HEK293 (cell line): ENCODE data around the gene GOLIM4.

Source experiments
- CTCF ChIA-PET: fragments of 350-600 bp; formaldehyde crosslinking; extraction: SDS; loops from one replicate; lab custom pipeline; 2021; ENCODE audit warnings: antibody characterized with exemption; lab: Yijun Ruan, JAX
- POLR2A ChIA-PET: fragments of 300-600 bp; formaldehyde crosslinking; extraction: SDS; loops from one replicate; lab custom pipeline; 2020; ENCODE audit warnings: antibody characterized with exemption, inconsistent platforms; lab: Yijun Ruan, JAX
- H3K27ac ChIP-seq: fragments of 200-500 bp; sonication (Bioruptor generic); 2 replicates; pipeline ENCODE4 v1.5.1; 2014; ENCODE audit warnings: low read depth, low read length, control low read depth, inconsistent platforms; ENCODE audit errors: extremely low read depth
- H3K36me3 ChIP-seq, 2 experiments: fragments of 200-500 bp in 1 of 2; sonication (Bioruptor generic) in 1 of 2; 1 replicate in 1 of 2; 2 replicates in 1 of 2; pipeline ENCODE4 v1.5.1; 2014 to 2017; ENCODE audit warnings: inconsistent platforms in 2 of 2, low read length in 2 of 2; ENCODE audit not compliant: control insufficient read depth in 2 of 2, insufficient read depth in 1 of 2
- H3K4me1 ChIP-seq: fragments of 200-500 bp; sonication (Bioruptor generic); 2 replicates; pipeline ENCODE4 v1.5.1; 2014; ENCODE audit warnings: mild to moderate bottlenecking, low read length, inconsistent platforms; ENCODE audit not compliant: control insufficient read depth, insufficient read depth
- H3K4me3 ChIP-seq: 2 replicates; pipeline ENCODE4 v1.5.1; 2011; ENCODE audit warnings: low read depth, mild to moderate bottlenecking, control low read depth, low read length, moderate library complexity
- H3K9me3 ChIP-seq: fragments of 200-500 bp; sonication (Bioruptor generic); 2 replicates; pipeline ENCODE4 v1.5.1; 2014; ENCODE audit warnings: low read depth, low read length, inconsistent platforms; ENCODE audit not compliant: control insufficient read depth, insufficient read depth
- GLI4 ChIP-seq: fragments of 450-650 bp; formaldehyde crosslinking; IDR thresholded peaks from 2 replicates; pipeline ENCODE4 v1.5.1; 2016; ENCODE audit warnings: missing biosample characterization, missing genetic modification characterization
- MYNN ChIP-seq: fragments of 450-650 bp; formaldehyde crosslinking; IDR thresholded peaks from 2 replicates; pipeline ENCODE4 v1.5.1; 2016; ENCODE audit warnings: missing biosample characterization, missing genetic modification characterization, borderline replicate concordance
- MZF1 ChIP-seq: fragments of 450-650 bp; formaldehyde crosslinking; IDR thresholded peaks from 2 replicates; pipeline ENCODE4 v1.5.1; 2017; ENCODE audit warnings: missing biosample characterization, missing genetic modification characterization, borderline replicate concordance
- ZFHX2 ChIP-seq: fragments of 450-650 bp; formaldehyde crosslinking; conservative IDR thresholded peaks from 2 replicates; pipeline ENCODE4 v1.5.1; 2016; ENCODE audit warnings: missing biosample characterization, missing genetic modification characterization
- ZFP69B ChIP-seq: fragments of 450-650 bp; formaldehyde crosslinking; IDR thresholded peaks from 2 replicates; pipeline ENCODE4 v1.5.1; 2016; ENCODE audit warnings: missing biosample characterization, missing genetic modification characterization
- ZNF114 ChIP-seq: fragments of 450-650 bp; formaldehyde crosslinking; IDR thresholded peaks from 2 replicates; pipeline ENCODE4 v1.5.0; 2017; ENCODE audit warnings: missing biosample characterization, missing genetic modification characterization
- ZNF133 ChIP-seq: fragments of 450-650 bp; formaldehyde crosslinking; IDR thresholded peaks from 2 replicates; pipeline ENCODE4 v1.5.1; 2016; ENCODE audit warnings: missing biosample characterization, missing genetic modification characterization
- ZNF2 ChIP-seq: fragments of 450-650 bp; formaldehyde crosslinking; IDR thresholded peaks from 2 replicates; pipeline ENCODE4 v1.5.1; 2016; ENCODE audit warnings: missing biosample characterization, missing genetic modification characterization
- ZNF202 ChIP-seq: fragments of 450-650 bp; formaldehyde crosslinking; IDR thresholded peaks from 2 replicates; pipeline ENCODE4 v1.5.1; 2016; ENCODE audit warnings: missing biosample characterization, missing genetic modification characterization, borderline replicate concordance
- ZNF211 ChIP-seq: fragments of 450-650 bp; formaldehyde crosslinking; IDR thresholded peaks from 2 replicates; pipeline ENCODE4 v1.5.1; 2016; ENCODE audit warnings: low read depth, missing biosample characterization, missing genetic modification characterization
- ZNF23 ChIP-seq: fragments of 450-650 bp; formaldehyde crosslinking; IDR thresholded peaks from 2 replicates; pipeline ENCODE4 v1.5.1; 2016; ENCODE audit warnings: missing biosample characterization, missing genetic modification characterization, borderline replicate concordance
- ZNF239 ChIP-seq: fragments of 450-650 bp; formaldehyde crosslinking; IDR thresholded peaks from 2 replicates; pipeline ENCODE4 v1.5.1; 2016; ENCODE audit warnings: missing biosample characterization, missing genetic modification characterization
- ZNF248 ChIP-seq: fragments of 450-650 bp; formaldehyde crosslinking; IDR thresholded peaks from 2 replicates; pipeline ENCODE4 v1.5.1; 2017; ENCODE audit warnings: missing biosample characterization, missing genetic modification characterization
- ZNF292 ChIP-seq: fragments of 450-650 bp; formaldehyde crosslinking; IDR thresholded peaks from 2 replicates; pipeline ENCODE4 v1.5.1; 2016; ENCODE audit warnings: low read depth, missing biosample characterization, missing genetic modification characterization, borderline replicate concordance
- ZNF416 ChIP-seq: fragments of 450-650 bp; formaldehyde crosslinking; IDR thresholded peaks from 2 replicates; pipeline ENCODE4 v1.5.1; 2016; ENCODE audit warnings: missing biosample characterization, missing genetic modification characterization
- ZNF473 ChIP-seq: fragments of 450-650 bp; formaldehyde crosslinking; IDR thresholded peaks from 2 replicates; pipeline ENCODE4 v1.5.1; 2017; ENCODE audit warnings: missing biosample characterization, missing genetic modification characterization
- ZNF510 ChIP-seq: fragments of 450-650 bp; formaldehyde crosslinking; IDR thresholded peaks from 2 replicates; pipeline ENCODE4 v1.5.1; 2018; ENCODE audit warnings: mild to moderate bottlenecking, missing genetic modification characterization, missing biosample characterization; ENCODE audit not compliant: insufficient replicate concordance
- ZNF530 ChIP-seq: fragments of 450-650 bp; formaldehyde crosslinking; IDR thresholded peaks from 2 replicates; pipeline ENCODE4 v1.5.1; 2016; ENCODE audit warnings: low read depth, missing biosample characterization, missing genetic modification characterization
- ZNF558 ChIP-seq: fragments of 450-650 bp; formaldehyde crosslinking; IDR thresholded peaks from 2 replicates; pipeline ENCODE4 v1.5.1; 2016; ENCODE audit warnings: missing biosample characterization, missing genetic modification characterization
- ZNF600 ChIP-seq: fragments of 450-650 bp; formaldehyde crosslinking; IDR thresholded peaks from 2 replicates; pipeline ENCODE4 v1.5.1; 2016; ENCODE audit warnings: missing biosample characterization, missing genetic modification characterization
- ZNF629 ChIP-seq: fragments of 450-650 bp; formaldehyde crosslinking; IDR thresholded peaks from 2 replicates; pipeline ENCODE4 v1.5.1; 2017; ENCODE audit warnings: missing biosample characterization, missing genetic modification characterization
- ZNF785 ChIP-seq: fragments of 450-650 bp; formaldehyde crosslinking; IDR thresholded peaks from 2 replicates; pipeline ENCODE4 v1.5.1; 2016; ENCODE audit warnings: missing biosample characterization, missing genetic modification characterization
- ZXDB ChIP-seq: fragments of 450-650 bp; formaldehyde crosslinking; IDR thresholded peaks from 2 replicates; pipeline ENCODE4 v1.5.1; 2016; ENCODE audit warnings: missing biosample characterization, missing genetic modification characterization
- TF ChIP-seq, protein P1 (sequence below): fragments of 450-650 bp; formaldehyde crosslinking; IDR thresholded peaks from 2 replicates; pipeline ENCODE4 v1.5.1; 2017; ENCODE audit warnings: missing biosample characterization, missing genetic modification characterization
- TF ChIP-seq, protein P2 (sequence below): fragments of 450-650 bp; formaldehyde crosslinking; IDR thresholded peaks from 2 replicates; pipeline ENCODE4 v1.5.1; 2016; ENCODE audit warnings: missing biosample characterization, missing genetic modification characterization, borderline replicate concordance
- TF ChIP-seq, protein P3 (sequence below): fragments of 450-650 bp; formaldehyde crosslinking; IDR thresholded peaks from 2 replicates; pipeline ENCODE4 v1.5.1; 2016; ENCODE audit warnings: missing biosample characterization, missing genetic modification characterization
- TF ChIP-seq, protein P4 (sequence below): fragments of 450-650 bp; formaldehyde crosslinking; IDR thresholded peaks from 2 replicates; pipeline ENCODE4 v1.5.1; 2017; ENCODE audit warnings: missing biosample characterization, missing genetic modification characterization

The GOLIM4 gene

DNA sequence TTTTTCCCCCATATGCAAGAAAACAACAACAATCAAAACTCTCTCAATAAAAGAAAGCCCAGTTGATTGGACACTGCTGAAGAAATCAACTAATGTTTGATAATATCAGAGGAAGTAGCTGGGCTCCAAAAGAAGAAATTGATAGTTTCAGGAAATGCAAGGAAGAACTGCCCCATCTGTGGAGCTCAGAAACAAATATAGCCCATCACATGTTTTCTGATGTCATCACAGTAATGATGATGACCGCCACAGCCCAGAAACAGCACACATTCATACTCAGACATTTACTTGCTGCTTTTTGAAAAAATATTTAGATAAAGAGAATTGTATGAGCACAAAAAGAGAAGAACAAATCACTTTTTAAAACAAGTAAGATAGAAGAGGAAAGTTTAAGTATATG, 67.6 kb downstream of the GOLIM4 start:
- Histone ChIP-seq H3K4me3 (no peak overlapping the region), H3K4me1 (no peaks in the 10 kb centered on the region), H3K36me3 (peaks cover 11 to 78% of the 10 kb centered on the region in 2 experiments; a peak in 2 of 3 replicates), H3K9me3 (no peaks in the 10 kb centered on the region), H3K27ac (no peak overlapping the region)
- TF ChIP-seq, protein P1, sequence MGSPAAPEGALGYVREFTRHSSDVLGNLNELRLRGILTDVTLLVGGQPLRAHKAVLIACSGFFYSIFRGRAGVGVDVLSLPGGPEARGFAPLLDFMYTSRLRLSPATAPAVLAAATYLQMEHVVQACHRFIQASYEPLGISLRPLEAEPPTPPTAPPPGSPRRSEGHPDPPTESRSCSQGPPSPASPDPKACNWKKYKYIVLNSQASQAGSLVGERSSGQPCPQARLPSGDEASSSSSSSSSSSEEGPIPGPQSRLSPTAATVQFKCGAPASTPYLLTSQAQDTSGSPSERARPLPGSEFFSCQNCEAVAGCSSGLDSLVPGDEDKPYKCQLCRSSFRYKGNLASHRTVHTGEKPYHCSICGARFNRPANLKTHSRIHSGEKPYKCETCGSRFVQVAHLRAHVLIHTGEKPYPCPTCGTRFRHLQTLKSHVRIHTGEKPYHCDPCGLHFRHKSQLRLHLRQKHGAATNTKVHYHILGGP (tag by site-specific recombination): no peak
- TF ChIP-seq, protein P2, sequence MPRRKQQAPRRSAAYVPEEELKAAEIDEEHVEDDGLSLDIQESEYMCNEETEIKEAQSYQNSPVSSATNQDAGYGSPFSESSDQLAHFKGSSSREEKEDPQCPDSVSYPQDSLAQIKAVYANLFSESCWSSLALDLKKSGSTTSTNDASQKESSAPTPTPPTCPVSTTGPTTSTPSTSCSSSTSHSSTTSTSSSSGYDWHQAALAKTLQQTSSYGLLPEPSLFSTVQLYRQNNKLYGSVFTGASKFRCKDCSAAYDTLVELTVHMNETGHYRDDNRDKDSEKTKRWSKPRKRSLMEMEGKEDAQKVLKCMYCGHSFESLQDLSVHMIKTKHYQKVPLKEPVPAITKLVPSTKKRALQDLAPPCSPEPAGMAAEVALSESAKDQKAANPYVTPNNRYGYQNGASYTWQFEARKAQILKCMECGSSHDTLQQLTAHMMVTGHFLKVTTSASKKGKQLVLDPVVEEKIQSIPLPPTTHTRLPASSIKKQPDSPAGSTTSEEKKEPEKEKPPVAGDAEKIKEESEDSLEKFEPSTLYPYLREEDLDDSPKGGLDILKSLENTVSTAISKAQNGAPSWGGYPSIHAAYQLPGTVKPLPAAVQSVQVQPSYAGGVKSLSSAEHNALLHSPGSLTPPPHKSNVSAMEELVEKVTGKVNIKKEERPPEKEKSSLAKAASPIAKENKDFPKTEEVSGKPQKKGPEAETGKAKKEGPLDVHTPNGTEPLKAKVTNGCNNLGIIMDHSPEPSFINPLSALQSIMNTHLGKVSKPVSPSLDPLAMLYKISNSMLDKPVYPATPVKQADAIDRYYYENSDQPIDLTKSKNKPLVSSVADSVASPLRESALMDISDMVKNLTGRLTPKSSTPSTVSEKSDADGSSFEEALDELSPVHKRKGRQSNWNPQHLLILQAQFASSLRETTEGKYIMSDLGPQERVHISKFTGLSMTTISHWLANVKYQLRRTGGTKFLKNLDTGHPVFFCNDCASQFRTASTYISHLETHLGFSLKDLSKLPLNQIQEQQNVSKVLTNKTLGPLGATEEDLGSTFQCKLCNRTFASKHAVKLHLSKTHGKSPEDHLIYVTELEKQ (tag by site-specific recombination): no peak
- TF ChIP-seq ZNF510 (tag by site-specific recombination) (no peak), ZNF473 (tag by site-specific recombination) (no peak), ZFP69B (tag by site-specific recombination) (no peak), ZNF239 (no peak), ZNF629 (tag by site-specific recombination) (no peak), ZNF416 (tag by site-specific recombination) (no peak), MYNN (tag by site-specific recombination) (no peak), ZNF133 (tag by site-specific recombination) (no peak), ZXDB (tag by site-specific recombination) (no peak), ZNF292 (no peak), ZNF114 (no peak), ZNF211 (tag by site-specific recombination) (no peak), ZNF2 (tag by site-specific recombination) (no peak), ZNF558 (no peak), MZF1 (tag by site-specific recombination) (no peak), ZNF785 (no peak)
- TF ChIP-seq, protein P3, sequence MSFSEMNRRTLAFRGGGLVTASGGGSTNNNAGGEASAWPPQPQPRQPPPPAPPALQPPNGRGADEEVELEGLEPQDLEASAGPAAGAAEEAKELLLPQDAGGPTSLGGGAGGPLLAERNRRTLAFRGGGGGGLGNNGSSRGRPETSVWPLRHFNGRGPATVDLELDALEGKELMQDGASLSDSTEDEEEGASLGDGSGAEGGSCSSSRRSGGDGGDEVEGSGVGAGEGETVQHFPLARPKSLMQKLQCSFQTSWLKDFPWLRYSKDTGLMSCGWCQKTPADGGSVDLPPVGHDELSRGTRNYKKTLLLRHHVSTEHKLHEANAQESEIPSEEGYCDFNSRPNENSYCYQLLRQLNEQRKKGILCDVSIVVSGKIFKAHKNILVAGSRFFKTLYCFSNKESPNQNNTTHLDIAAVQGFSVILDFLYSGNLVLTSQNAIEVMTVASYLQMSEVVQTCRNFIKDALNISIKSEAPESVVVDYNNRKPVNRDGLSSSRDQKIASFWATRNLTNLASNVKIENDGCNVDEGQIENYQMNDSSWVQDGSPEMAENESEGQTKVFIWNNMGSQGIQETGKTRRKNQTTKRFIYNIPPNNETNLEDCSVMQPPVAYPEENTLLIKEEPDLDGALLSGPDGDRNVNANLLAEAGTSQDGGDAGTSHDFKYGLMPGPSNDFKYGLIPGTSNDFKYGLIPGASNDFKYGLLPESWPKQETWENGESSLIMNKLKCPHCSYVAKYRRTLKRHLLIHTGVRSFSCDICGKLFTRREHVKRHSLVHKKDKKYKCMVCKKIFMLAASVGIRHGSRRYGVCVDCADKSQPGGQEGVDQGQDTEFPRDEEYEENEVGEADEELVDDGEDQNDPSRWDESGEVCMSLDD: no peak
- POLR2A ChIA-PET: no interaction called here
- CTCF ChIA-PET: interaction anchor here (1.3 to 1.6 kb wide), 3 partner anchors 12 to 17 kb away, joined by 3 to 6 read pairs (median 4); no protein-coding TSS in a partner anchor

DNA sequence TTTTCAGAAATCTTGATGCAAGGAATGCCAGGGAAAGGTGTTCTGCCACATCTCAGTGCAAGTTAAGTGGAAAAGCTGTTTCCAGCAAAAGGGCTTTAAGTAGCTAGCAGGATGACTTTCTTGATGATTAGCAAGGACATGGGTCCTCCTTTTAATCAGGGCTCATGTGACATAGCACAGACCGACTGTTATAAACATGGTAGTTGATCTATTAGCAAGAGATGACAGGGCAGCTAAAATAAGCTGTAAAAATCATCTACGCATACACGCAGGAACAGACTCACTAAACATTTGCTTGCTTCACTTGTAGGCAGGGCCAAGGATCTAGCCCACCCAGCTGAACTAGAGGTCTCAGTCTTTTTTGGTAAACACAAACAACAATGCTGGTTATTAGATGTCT, 69.0 kb downstream of the GOLIM4 start:
- Histone ChIP-seq H3K27ac (no peak overlapping the region), H3K4me3 (no peak overlapping the region), H3K9me3 (no peaks in the 10 kb centered on the region), H3K36me3 (peaks cover 11 to 80% of the 10 kb centered on the region in 2 experiments; a peak in 2 of 3 replicates), H3K4me1 (no peaks in the 10 kb centered on the region)
- CTCF ChIA-PET: interaction anchor here (0.9 kb wide), 1 partner anchor 20 kb away, joined by 5 read pairs; no protein-coding TSS in a partner anchor
- TF ChIP-seq GLI4 (tag by site-specific recombination): no peak
- no peak for TF ChIP-seq ZNF202 (tag by site-specific recombination)
- TF ChIP-seq ZNF248 (tag by site-specific recombination): no peak
- TF ChIP-seq ZNF530 (tag by site-specific recombination): no peak
- TF ChIP-seq, protein P4, sequence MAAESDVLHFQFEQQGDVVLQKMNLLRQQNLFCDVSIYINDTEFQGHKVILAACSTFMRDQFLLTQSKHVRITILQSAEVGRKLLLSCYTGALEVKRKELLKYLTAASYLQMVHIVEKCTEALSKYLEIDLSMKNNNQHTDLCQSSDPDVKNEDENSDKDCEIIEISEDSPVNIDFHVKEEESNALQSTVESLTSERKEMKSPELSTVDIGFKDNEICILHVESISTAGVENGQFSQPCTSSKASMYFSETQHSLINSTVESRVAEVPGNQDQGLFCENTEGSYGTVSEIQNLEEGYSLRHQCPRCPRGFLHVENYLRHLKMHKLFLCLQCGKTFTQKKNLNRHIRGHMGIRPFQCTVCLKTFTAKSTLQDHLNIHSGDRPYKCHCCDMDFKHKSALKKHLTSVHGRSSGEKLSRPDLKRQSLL: no peak
- no peak for TF ChIP-seq ZNF23
- no peak for TF ChIP-seq ZNF510 (tag by site-specific recombination)
- no peak for TF ChIP-seq ZNF211 (tag by site-specific recombination)
- no peak for TF ChIP-seq ZNF600
- no peak for TF ChIP-seq ZFHX2
- POLR2A ChIA-PET: no interaction called here
